Fibroblast of skin of left quadriceps (primary cell): ENCODE results near the gene NRIP2.

Experiments used
- DNase-seq, 2 experiments: peaks; one replicate each; pipeline ENCODE4 v3.0.0-alpha.2; 2013; ENCODE audit warnings: low read depth in 2 of 2

NRIP2 gene

GRCh38 chr12:2775431-2775830 lies 59.4 kb downstream of the NRIP2 start:
- no peak for DNase-seq
